Globus pallidus (tissue), 1 donor: ENCODE results near the gene MAFF.
"Not testable (repeated sequence)": the region's sequence is repeated elsewhere in the genome, so short reads cannot be mapped to it uniquely, and the experiment has no call there.

Experiments
- DNase-seq: peaks from one replicate; pipeline ENCODE4 v3.0.0-alpha.2; 2015; ENCODE audit warnings: low spot score

Gene MAFF

GRCh38 chr22:38201711-38202436 is at the start of gene MAFF:
MAFF (plus strand) TSS chr22:38201994; CDS start chr22:38213854, 11,860 bp downstream.
- DNase-seq, result peak; percentile 92

GRCh38 chr22:38153821-38154562 is 47.8 kb upstream of the MAFF start:
- DNase-seq, result no peak

GRCh38 chr22:38154563-38154915 is 47.3 kb upstream of the MAFF start:
- not testable (repeated sequence) for DNase-seq

DNA sequence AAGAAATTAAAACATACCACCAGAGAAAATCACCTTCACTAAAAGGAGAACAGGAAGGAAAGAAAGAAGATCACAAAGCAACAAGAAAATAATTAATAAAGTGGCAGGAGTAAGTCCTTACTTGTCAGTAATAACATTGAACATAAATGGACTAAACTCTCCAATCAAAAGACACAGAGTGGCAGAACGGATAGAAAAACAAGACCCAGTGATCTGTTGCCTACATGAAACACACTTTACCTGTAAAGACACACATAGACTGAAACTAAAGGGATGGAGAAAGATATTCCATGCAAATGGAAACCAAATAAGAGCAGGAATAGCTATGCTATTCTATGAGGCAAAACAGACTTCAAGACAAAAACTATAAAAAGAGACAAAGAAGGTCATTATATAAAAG is 46.1 kb upstream of the MAFF start:
- no peak for DNase-seq

GRCh38 chr22:38162881-38163843 is 38.6 kb upstream of the MAFF start:
- DNase-seq, result no peak

GRCh38 chr22:38163844-38164550 is 37.8 kb upstream of the MAFF start:
- no peak for DNase-seq

DNA sequence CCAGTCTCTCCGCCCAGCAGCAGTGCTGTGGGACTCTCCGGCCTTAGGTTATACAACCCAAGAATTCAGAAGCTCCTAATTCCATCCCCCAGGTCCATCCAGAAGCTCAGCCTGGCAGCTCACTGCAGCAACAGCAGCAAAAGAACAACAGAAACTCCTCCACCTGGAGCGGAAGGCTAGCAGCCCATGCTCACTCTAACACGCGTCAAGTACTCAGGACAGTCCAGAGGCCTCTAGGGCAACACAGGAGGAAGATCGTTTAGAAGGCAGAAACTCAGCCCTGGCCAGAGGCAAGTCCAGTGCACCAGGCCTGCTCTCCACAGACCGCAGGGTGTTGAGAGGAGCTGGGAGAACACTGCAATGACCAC is 37.3 kb upstream of the MAFF start:
- DNase-seq, result no peak

- no peak for DNase-seq
Measured at GRCh38 chr22:38165922-38166593, 35.7 kb upstream of the MAFF start.

DNA sequence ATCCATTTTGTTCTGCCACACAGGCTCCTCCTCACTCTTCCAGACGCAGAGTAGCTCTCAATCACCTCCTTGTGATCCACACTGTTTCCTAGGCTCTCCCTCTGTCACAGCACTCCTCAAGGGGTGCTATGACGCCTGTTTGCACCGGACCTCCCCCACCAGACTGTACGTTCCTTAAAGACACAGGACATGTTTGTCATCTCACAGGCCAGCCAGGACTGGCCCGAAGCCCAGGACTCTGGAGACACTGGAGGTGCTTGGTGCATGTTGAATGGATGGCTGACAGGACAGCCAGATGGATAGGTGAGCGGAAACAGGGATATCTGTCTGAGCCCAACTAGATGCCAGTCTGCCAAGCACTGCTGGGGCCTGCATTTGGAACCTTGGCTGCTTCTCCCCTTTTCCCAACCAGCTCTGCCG is 33.8 kb upstream of the MAFF start:
- no peak for DNase-seq

DNA sequence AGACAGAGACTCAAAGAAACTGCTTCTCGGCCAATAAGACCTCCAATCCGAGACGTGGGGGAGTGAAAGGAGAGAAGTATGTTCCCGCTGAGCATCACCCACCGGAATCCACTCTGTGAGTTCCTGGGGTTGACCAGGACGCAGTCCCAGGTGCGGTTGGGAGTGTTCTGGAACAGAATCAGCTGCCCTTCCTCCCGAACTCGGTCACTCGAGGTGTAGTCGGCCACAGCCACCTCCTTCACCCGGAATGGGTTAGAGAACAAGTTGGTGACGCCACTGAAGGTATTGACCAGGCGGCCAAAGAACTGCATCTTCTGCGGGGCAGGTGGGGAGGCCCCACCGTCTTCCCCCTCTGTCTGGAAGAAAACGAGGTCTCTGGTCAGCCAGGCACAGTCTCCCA is 32.7 kb upstream of the MAFF start:
- DNase-seq, result no peak

DNA sequence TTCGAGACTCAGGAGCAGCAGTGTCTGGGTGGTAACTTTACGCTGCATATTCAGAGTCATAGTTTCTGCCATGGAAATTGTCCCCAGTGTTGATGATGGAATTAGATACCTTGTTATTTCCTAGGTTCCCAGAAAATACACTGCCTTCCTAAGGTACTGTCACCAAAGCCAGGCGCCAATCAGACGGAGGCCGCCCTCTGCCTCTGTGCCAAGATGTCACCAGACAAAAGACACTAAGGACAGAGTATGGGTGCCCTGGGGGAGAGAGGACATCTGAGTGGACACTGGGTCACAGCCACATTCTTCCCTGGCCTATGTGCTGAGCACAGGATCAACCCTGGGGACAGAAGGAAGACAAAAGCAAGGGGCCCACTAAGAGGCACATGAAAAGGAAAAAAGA is 31.3 kb upstream of the MAFF start:
- no peak for DNase-seq

- DNase-seq, result no peak
Measured at GRCh38 chr22:38171927-38172831, 29.6 kb upstream of the MAFF start.

DNA sequence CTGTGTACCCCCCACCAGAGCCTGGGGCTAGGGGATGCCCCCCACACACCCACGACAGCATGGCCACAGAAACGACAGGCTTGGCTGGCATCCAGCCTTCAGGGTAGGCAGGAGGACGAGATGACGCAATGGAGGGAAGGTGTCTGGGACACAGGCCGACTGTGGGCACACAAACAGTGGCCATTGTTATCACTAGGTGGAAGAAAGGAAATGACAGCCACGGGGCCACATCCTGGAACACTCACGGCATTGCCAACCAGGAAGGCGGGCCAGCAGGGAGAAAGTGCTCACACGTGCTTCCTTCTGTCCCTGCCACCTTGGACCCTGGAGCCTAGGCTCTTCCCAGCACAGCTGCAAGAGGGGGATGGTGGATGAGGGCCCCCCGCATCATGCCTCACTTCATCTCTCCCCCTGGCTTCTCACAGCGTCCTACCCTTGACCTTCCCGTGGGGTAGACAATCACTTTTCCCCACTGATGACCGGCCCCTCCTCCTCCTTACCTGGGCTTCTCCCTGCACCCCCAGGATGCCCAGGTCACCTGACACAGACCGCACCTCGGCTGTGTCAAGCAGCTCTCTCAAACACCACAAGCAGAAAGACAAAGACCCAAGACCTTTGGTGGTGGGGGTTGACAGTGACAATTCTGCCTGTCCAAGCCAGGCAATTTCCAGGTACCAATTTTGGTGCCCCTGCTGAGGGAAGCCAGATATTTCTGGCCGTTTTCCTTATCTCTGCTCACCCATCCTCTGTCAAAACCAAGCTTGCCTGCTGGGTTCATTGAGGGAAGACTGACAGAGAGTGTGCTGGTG is 28.8 kb upstream of the MAFF start:
- peak; percentile 57 for DNase-seq

GRCh38 chr22:38173641-38173906 is 28.2 kb upstream of the MAFF start:
- DNase-seq, result no peak

DNA sequence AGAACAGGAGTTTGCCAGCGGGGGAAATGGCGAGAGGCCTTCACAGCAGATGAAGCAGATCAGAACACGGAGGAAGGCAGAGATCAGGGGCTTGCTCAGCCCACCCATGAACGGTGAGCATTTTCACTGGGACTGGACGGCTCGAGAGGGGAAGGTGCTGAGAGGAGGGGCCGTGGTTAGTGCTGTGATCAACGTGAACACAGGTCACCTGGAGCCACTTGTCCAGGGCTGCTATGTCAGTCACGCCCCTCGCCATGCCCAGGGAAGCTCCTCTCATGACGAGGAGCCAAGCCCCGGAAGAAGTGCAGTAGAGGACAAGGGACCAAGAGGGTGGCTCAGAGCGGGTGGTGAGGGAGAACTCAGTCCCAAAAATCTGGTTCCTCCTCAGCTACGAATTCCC is 27.2 kb upstream of the MAFF start:
- no peak for DNase-seq

GRCh38 chr22:38175206-38176118 is 26.3 kb upstream of the MAFF start:
- DNase-seq, result no peak

- no peak for DNase-seq
Measured at GRCh38 chr22:38176170-38176741, 25.5 kb upstream of the MAFF start.

DNA sequence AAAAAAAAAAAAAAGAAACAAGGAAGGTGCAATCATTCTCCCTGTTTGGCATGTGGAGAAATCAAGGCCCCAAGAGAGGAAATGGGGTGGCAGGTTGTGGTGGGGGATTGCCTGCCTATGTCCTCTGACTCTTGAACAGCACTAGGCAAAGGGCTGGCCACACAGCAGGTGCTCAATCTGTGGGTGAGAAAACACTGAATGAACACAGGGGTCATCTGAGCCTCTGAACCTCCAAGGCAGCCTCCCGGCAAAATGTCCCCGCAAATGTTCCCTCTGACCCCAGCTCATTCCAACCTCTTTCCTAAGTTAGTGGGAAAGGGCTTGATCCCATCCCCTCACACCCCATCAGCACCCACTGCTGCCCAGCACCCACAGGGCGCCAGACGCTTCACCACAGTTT is 24.8 kb upstream of the MAFF start:
- no peak for DNase-seq
